Panc1 (cell line): ENCODE measurements around the gene PRKCA. TPM values are rescaled to one million over a fixed set of nuclear protein-coding genes. Genes with fewer than 3 reads are reported as not detected.
A peak's percentile ranks its signal among the peaks of the same experiment; 100 is the strongest.

Source experiments
- ATAC-seq: fragments of 200-7000 bp; cut with Tn5 transposase; 2 replicates; pipeline ENCODE4 v1.9.1; 2020; ENCODE audit warnings: mild to moderate bottlenecking, moderate library complexity
- BruUV-seq: library from RNA; stranded (reverse); fragments of 400-500 nt; replicated peaks from 2 replicates; lab custom pipeline; 2021; lab: Mats Ljungman, UMichigan
- CTCF ChIA-PET: fragments of 300-600 bp; sonication (Branson Sonifier 250); formaldehyde crosslinking; loops from one replicate; lab custom pipeline; 2022; ENCODE audit warnings: antibody characterized with exemption; lab: Charles Lee
- POLR2A ChIA-PET: fragments of 300-600 bp; sonication (Branson Sonifier 250); formaldehyde crosslinking; loops from one replicate; lab custom pipeline; 2022; ENCODE audit warnings: antibody characterized with exemption; lab: Charles Lee
- DNase-seq: peaks from one replicate; pipeline ENCODE4 v3.0.0-alpha.2; 2010; ENCODE audit warnings: low read depth, low spot score
- H3K27ac ChIP-seq: 2 replicates; pipeline ENCODE4 v1.5.1; 2011; ENCODE audit warnings: mild to moderate bottlenecking, low read length, inconsistent platforms
- H3K27me3 ChIP-seq: fragments of 200-500 bp; sonication (Bioruptor generic); 2 replicates; pipeline ENCODE4 v1.6.0; 2014; ENCODE audit warnings: low read length, inconsistent platforms; ENCODE audit not compliant: control insufficient read depth, insufficient read depth
- H3K36me3 ChIP-seq: fragments of 200-500 bp; sonication (Bioruptor generic); 2 replicates; pipeline ENCODE4 v1.5.1; 2014; ENCODE audit warnings: inconsistent platforms, mild to moderate bottlenecking, low read length, moderate library complexity; ENCODE audit not compliant: control insufficient read depth, insufficient read depth
- H3K4me1 ChIP-seq: 2 replicates; pipeline ENCODE4 v1.5.1; 2011; ENCODE audit warnings: inconsistent platforms, mild to moderate bottlenecking, low read length, moderate library complexity; ENCODE audit not compliant: control insufficient read depth, insufficient read depth
- H3K4me3 ChIP-seq, 2 experiments: 2 replicates each; pipeline ENCODE4 v1.5.1; 2011 to 2012; ENCODE audit warnings: low read depth in 2 of 2, low read length in 2 of 2, mild to moderate bottlenecking in 2 of 2, inconsistent platforms in 1 of 2, moderate library complexity in 1 of 2
- H3K9me3 ChIP-seq: fragments of 200-500 bp; sonication (Bioruptor generic); 2 replicates; pipeline ENCODE4 v1.5.1; 2014; ENCODE audit warnings: low read depth, mild to moderate bottlenecking, inconsistent platforms, low read length, moderate library complexity; ENCODE audit not compliant: control insufficient read depth, insufficient read depth
- POLR2AphosphoS5 ChIP-seq: IDR thresholded peaks from 2 replicates; pipeline ENCODE4 v1.6.1; 2012; ENCODE audit warnings: mild to moderate bottlenecking, low read depth, low read length, moderate library complexity
- SIN3A ChIP-seq: IDR thresholded peaks from 2 replicates; pipeline ENCODE4 v1.6.1; 2012; ENCODE audit warnings: low read depth, mild to moderate bottlenecking, low read length, moderate library complexity, borderline replicate concordance; ENCODE audit not compliant: insufficient read depth
- TCF7L2 ChIP-seq: IDR thresholded peaks from 2 replicates; pipeline ENCODE4 v1.6.1; 2011; ENCODE audit warnings: mild to moderate bottlenecking, low read depth, low read length, inconsistent platforms
- in situ Hi-C: cut with HindIII; loops from 2 replicates; pipeline ENCODE4 v1.10.0; 2016; ENCODE audit warnings: low sequenced_read_pairs, low pct_unique_long_range_greater_than_20kb
- intact Hi-C: fragments of 100-400 bp; cut with micrococcal nuclease; formaldehyde crosslinking; loops from one replicate; pipeline ENCODE4 v1.10.0; 2022; ENCODE audit not compliant: unreplicated experiment
- total RNA-seq: library from RNA; stranded (reverse); gene quantifications from one replicate; pipeline ENCODE4 v1.2.1, GENCODE V29; 2021; ENCODE audit not compliant: unreplicated experiment
- TF ChIP-seq, protein P1 (sequence below), 2 experiments: IDR thresholded peaks; 2 replicates each; pipeline ENCODE4 v1.6.1; 2011 to 2012; ENCODE audit warnings: low read depth in 2 of 2, control low read depth in 1 of 2, low read length in 1 of 2, mild to moderate bottlenecking in 1 of 2, moderate library complexity in 1 of 2; ENCODE audit not compliant: insufficient read depth in 1 of 2
- TF ChIP-seq, protein P2 (sequence below): fragments of 450-650 bp; IDR thresholded peaks from 2 replicates; pipeline ENCODE4 v1.5.1; 2017; ENCODE audit warnings: mild to moderate bottlenecking

The PRKCA gene
- total RNA-seq, 1 experiment from 2014 or later = 53.0 TPM

- Histone ChIP-seq H3K4me1 (peaks cover 76% of the 10 kb centered on the region), H3K27ac (peak overlapping the region; percentile 92), H3K9me3 (no peaks in the 10 kb centered on the region), H3K36me3 (no peaks in the 10 kb centered on the region), H3K4me3 (peak overlapping the region; percentile 7 to 39; a peak in 3 of 4 replicates), H3K27me3 (no peaks in the 10 kb centered on the region)
- no peak for TF ChIP-seq POLR2AphosphoS5
- TF ChIP-seq, protein P1, sequence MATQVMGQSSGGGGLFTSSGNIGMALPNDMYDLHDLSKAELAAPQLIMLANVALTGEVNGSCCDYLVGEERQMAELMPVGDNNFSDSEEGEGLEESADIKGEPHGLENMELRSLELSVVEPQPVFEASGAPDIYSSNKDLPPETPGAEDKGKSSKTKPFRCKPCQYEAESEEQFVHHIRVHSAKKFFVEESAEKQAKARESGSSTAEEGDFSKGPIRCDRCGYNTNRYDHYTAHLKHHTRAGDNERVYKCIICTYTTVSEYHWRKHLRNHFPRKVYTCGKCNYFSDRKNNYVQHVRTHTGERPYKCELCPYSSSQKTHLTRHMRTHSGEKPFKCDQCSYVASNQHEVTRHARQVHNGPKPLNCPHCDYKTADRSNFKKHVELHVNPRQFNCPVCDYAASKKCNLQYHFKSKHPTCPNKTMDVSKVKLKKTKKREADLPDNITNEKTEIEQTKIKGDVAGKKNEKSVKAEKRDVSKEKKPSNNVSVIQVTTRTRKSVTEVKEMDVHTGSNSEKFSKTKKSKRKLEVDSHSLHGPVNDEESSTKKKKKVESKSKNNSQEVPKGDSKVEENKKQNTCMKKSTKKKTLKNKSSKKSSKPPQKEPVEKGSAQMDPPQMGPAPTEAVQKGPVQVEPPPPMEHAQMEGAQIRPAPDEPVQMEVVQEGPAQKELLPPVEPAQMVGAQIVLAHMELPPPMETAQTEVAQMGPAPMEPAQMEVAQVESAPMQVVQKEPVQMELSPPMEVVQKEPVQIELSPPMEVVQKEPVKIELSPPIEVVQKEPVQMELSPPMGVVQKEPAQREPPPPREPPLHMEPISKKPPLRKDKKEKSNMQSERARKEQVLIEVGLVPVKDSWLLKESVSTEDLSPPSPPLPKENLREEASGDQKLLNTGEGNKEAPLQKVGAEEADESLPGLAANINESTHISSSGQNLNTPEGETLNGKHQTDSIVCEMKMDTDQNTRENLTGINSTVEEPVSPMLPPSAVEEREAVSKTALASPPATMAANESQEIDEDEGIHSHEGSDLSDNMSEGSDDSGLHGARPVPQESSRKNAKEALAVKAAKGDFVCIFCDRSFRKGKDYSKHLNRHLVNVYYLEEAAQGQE (IDR thresholded peaks at IDR 0.05; ENCODE audit: insufficient read depth in 1 of 2, low read depth in 2 of 2, low read length in 1 of 2) = no peak
- TF ChIP-seq TCF7L2 = no peak
- TF ChIP-seq, protein P2, sequence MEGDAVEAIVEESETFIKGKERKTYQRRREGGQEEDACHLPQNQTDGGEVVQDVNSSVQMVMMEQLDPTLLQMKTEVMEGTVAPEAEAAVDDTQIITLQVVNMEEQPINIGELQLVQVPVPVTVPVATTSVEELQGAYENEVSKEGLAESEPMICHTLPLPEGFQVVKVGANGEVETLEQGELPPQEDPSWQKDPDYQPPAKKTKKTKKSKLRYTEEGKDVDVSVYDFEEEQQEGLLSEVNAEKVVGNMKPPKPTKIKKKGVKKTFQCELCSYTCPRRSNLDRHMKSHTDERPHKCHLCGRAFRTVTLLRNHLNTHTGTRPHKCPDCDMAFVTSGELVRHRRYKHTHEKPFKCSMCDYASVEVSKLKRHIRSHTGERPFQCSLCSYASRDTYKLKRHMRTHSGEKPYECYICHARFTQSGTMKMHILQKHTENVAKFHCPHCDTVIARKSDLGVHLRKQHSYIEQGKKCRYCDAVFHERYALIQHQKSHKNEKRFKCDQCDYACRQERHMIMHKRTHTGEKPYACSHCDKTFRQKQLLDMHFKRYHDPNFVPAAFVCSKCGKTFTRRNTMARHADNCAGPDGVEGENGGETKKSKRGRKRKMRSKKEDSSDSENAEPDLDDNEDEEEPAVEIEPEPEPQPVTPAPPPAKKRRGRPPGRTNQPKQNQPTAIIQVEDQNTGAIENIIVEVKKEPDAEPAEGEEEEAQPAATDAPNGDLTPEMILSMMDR = no peak
- TF ChIP-seq SIN3A = no peak
- no TSS peak for BruUV-seq
- DNase-seq (no peak), ATAC-seq (no peak)
- ChIA-PET CTCF (no interaction called here), POLR2A (no interaction called here)
- in situ Hi-C loops = no loop called here
- intact Hi-C loops = loop anchor here (10.0 kb wide), 1 partner anchor 99 kb away; no protein-coding TSS in a partner anchor
These were observed 163.8 kb downstream of the PRKCA start for GRCh38 chr17:66466106-66466820.

GRCh38 chr17:66466840-66467367 is 164.5 kb downstream of the PRKCA start:
- POLR2A ChIA-PET = no interaction called here
- CTCF ChIA-PET = no interaction called here
- Histone ChIP-seq H3K36me3 (no peaks in the 10 kb centered on the region), H3K4me1 (peaks cover 70% of the 10 kb centered on the region), H3K9me3 (no peaks in the 10 kb centered on the region), H3K4me3 (peak overlapping the region; percentile 7 to 39), H3K27me3 (no peaks in the 10 kb centered on the region), H3K27ac (peak overlapping the region; percentile 92)
- peak; percentile 53; the same call in 1 of the 2 replicates for TF ChIP-seq POLR2AphosphoS5
- TF ChIP-seq, protein P2 = no peak
- DNase-seq (peak; percentile 93), ATAC-seq (peak; percentile 92)
- intact Hi-C loops (loop anchor here (10.0 kb wide), 1 partner anchor 98 kb away; no protein-coding TSS in a partner anchor), in situ Hi-C loops (no loop called here)
- BruUV-seq = no TSS peak
